ENCODE data around the gene C22orf39.

GRCh38 chr22:19494676-19495173 lies 47.2 kb upstream of the C22orf39 start:
- TF ChIP-seq POLR2A (IDR thresholded peaks at IDR 0.05) (no peak), POLR2AphosphoS5 (IDR thresholded peaks at IDR 0.05) (no peak)
